Activated T-helper 1 cell treated with Interleukin-2 at 50 U/mL for 16 hours (primary cell): ENCODE data around the gene CFAP221.

Experiments used
- DNase-seq: peaks from one replicate; pipeline ENCODE4 v3.0.0-alpha.2; 2020; ENCODE audit warnings: low read depth

CFAP221 gene

GRCh38 chr2:119544075-119544938 is at the start of gene CFAP221:
Gene CFAP221, plus strand, starts transcription at chr2:119544449. Its CDS starts 1,683 bp downstream, at chr2:119546132.
- no peak for DNase-seq

GRCh38 chr2:119495948-119496347 is 48.3 kb upstream of the CFAP221 start:
- DNase-seq: no peak

- DNase-seq: no peak
These were observed 47.6 kb upstream of the CFAP221 start for GRCh38 chr2:119496682-119497081.

- DNase-seq: no peak
These were observed 35.5 kb upstream of the CFAP221 start for GRCh38 chr2:119508756-119509155.

GRCh38 chr2:119511989-119512388 is 32.3 kb upstream of the CFAP221 start:
- no peak for DNase-seq

DNA sequence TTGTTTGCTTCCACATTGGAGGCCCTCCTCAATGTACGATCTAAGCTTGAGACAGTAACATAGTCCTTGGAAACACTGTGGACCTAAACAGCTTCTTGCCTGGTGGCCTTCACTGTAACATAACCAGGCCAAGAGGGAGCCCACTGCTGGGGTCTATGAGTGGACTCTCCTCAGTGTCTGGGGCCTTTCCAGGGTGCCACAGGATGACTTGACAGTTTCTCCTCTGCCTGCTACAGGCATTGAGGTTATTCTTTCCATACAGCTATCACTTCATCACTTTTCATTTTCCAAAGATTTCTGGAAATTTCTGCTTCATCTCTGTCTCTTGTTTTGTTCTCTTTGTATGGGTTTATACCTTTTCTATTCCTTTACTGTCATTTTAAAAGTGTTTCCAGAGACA is 31.3 kb upstream of the CFAP221 start:
- DNase-seq: no peak

- DNase-seq: no peak
These were observed 30.4 kb upstream of the CFAP221 start for GRCh38 chr2:119513832-119514231.

DNA sequence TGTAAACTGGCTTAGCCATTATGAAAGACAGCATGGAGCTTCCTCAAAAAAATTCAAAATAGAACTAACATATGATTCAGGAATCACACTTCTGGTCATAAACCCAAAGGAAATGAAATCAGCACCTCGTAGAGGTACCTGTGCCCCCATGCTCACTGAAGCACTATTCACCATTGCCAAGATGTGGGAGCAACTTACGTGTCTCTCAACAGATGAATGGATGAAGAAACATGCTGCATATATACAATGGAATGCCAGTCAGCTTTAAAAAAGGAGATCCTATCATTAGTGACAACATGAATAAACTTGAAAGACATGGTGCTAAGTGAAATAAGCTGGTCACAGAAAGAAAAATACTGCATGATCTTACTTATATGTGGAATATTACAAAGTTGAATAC is 28.1 kb upstream of the CFAP221 start:
- no peak for DNase-seq

DNA sequence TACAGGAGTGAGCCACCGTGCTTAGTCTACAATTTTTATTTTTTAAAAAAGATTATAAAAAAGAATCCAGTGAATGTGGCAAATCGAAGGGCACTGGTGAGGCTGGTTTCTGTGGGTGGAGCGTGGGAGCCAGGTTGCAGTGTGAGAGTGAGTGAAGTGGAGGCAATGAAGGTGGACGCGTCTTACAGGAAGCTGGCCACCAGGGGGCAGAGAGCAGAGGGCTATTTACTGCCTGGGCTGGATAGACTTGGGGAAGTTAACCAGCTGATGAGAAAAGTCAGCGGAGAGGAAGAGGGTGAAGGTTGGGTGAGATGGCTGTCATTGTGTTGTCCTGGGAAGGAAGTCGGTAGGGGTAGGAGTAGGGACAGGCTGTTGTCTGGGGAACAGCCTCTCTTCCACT is 26.8 kb upstream of the CFAP221 start:
- no peak for DNase-seq

- DNase-seq: no peak
These were observed 25.7 kb upstream of the CFAP221 start for GRCh38 chr2:119518401-119519056.

DNA sequence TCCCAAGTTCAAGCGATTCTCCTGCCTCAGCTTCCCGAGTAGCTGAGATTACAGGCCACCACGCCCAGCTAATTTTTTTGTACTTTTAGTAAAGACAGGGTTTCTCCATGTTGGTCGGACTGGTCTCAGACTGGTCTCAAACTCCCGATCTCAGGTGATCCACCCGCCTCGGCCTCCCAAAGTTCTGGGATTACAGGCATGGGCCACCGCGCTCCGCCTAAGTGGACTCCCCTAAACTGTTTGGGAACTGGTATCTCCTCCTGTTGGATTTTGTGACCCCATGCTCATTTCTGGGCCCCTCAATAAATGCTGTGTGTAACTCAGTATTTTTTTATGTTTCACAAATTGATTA is 25.2 kb upstream of the CFAP221 start:
- DNase-seq: no peak

DNA sequence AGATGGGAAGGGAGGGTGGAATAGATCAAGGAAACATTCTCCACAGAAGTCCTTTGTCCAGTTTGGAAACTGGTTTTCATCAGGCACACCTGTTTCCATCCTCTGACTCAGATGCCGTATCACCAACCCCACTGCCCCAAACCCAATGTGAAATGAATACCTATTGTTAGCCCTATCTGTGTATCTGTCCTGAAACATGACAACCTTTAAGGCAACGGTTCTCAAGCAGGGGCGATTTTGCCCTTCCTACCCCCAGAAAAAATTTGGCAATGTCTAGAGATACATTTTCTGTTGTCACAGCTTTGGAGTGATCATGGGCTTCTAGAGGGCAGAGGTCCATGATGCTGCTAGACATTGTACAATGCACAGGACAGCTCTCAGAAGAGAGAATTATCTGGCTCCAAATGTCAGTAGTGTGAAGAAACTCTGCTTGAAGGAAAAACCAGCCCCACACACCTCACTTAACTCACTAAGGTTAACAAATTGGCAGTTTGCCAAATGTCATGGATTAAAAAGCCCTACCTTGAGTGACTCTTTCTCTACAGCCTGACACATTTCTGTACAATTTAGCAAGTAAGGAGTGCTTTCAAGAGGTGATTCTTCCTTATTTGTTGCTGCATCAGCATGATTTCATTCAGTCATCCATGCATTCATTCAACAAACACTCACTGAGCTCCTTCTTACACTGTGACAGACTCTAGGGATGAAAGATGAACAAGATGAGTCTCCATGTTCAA is 23.4 kb upstream of the CFAP221 start:
- no peak for DNase-seq

DNA sequence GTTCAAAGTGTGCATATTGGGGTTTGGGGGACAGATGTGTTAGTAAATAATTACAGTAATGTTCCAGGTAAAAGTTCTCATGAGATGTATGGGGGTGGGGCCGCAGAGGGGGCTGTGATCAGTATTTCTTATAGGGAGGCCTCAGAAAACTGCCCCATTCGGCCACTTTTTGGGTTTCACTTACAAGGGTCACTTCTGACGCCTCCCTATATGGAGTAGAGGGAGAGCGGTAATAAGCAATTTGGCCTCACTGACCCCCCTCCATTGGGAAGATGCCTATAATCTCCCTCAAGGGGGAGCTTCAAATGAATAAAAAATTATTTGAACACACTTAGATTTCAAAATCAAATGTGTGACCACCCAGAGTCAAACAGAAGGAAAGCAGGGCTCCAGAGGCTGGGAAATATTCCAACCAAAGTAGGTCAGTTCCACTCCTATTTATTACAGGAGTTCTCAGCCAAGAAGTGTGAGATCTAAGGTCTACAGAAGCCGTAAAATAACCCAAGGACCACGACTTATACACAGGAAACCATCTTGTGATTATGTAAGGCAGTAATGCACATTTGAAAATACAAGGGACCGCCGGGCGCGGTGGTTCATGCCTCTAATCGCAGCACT is 22.7 kb upstream of the CFAP221 start:
- no peak for DNase-seq

DNA sequence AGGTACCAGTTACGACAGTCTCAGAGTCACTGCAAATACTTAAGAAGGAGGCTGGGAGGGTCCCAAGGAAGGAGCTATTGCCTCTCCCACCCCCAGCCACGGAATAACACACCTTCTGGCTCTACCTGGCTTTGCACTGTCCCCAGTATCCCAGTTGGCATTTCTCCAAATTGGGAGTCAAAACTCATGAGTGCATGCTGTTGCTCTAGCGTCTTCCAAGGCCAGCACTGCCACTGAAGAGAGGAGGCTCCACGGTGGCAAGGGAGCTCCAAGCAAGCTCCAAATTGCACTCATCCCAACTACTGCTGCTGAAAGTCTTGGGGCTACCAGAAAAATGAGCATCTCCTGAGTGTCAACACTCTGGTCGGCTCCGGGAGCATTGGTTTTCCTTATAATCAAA is 21.6 kb upstream of the CFAP221 start:
- DNase-seq: no peak

GRCh38 chr2:119523383-119523951 is 20.8 kb upstream of the CFAP221 start:
- DNase-seq: no peak

GRCh38 chr2:119523952-119524694 is 20.1 kb upstream of the CFAP221 start, which contains the start of gene SCTR:
Gene SCTR, minus strand, starts transcription at chr2:119524483. Its CDS starts 257 bp downstream, at chr2:119524226.
- DNase-seq: no peak

DNA sequence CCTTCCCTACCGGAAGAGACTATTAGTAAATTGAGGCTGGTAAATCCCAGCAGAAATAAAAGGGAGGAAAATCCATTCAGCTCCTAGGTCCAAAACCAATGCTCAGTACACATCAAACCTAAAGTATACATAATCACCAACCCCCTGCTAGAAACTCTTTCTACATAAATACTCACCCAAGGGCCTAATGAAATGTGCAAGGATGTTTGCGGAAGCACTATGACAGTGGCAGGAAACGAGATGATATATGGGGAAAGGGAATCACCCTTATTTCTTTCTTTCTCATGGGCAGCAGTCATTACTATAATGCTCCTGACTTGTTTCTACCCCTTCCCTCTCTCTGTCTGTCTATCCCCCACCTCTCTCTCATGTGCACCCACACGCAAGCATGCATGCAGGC is 18.6 kb upstream of the CFAP221 start:
- DNase-seq: no peak

DNA sequence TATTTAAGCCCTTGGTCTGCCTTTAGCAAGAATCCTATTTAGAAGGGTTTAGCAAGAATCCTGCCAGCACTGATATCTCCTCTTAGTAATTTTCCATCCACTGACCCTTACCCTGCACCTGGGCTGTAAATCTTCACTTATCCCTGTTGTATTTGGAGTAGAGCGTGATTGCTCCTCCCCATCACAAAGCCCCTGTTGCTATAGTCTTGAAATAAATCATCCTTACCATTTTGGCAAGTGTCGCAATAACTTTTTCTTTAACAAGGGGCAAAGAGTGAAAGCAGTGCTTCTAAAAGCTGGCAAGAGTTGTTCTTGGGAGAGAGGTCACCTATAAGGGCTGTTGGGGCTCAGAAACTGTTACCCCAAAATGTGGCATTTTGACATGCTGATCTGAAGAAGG is 16.2 kb upstream of the CFAP221 start:
- no peak for DNase-seq

- no peak for DNase-seq
These were observed 13.0 kb upstream of the CFAP221 start for GRCh38 chr2:119531292-119531691.

DNA sequence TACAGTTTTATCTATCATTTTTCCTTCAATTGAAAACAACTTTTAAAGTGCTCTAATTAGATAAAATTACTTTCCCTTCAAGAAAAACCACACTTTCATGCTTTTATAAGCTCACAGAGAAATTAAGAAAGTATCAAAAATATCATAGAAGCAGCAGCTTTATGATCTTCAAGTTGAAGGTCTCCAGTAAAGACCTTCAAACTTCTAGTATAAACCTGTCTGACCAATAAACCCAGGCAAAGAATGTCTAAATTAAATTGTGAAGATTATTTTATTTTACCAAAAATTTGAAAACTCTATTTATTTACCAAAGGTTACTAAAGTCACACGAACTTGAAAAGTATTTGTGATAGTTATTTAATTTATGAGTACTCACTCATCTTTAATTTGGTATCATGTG is 10.7 kb upstream of the CFAP221 start:
- no peak for DNase-seq

DNA sequence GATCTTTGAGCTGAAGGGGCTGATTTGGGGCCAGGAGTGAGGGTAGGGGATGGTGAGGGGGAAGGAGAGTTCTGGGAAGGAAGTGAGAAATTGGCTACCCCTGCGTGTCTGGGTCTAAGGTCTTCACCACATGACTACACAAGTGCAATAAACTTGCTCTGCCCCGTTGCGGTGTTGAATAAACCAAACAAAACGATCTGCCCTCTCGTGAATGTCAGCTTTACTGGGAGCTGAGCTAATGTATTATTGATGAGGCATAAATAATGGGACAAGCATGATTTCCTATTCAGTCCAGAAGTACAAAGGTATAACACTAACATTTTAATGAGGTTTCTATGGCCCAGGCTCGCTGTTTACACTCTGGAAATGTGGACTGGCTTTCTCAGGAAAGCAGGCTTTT is 8.0 kb upstream of the CFAP221 start:
- DNase-seq: no peak
